ENCODE results near the gene DSEL.

DSEL gene

GRCh38 chr18:67516539-67517443 is at the start of gene DSEL:
DSEL (minus strand) TSS chr18:67516720; CDS start chr18:67514608, 2,112 bp downstream.
- peak; percentile 98 for DNase-seq

- no peak for DNase-seq
These were observed 36.9 kb upstream of the DSEL start for GRCh38 chr18:67553437-67553836.

- no peak for DNase-seq
These were observed 34.5 kb upstream of the DSEL start for GRCh38 chr18:67550872-67551520.

- no peak for DNase-seq
These were observed 33.4 kb upstream of the DSEL start for GRCh38 chr18:67549946-67550345.

GRCh38 chr18:67545681-67546080 is 29.2 kb upstream of the DSEL start:
- no peak for DNase-seq

- no peak for DNase-seq
These were observed 24.0 kb upstream of the DSEL start for GRCh38 chr18:67540559-67540958.

GRCh38 chr18:67531929-67532328 is 15.4 kb upstream of the DSEL start:
- DNase-seq = no peak

- DNase-seq = no peak
These were observed 9.0 kb upstream of the DSEL start for GRCh38 chr18:67525328-67526099.

- no peak for DNase-seq
These were observed 3.9 kb upstream of the DSEL start for GRCh38 chr18:67520351-67520921.

GRCh38 chr18:67519592-67519991 is 3.1 kb upstream of the DSEL start:
- no peak for DNase-seq

- DNase-seq = no peak
These were observed 2.0 kb upstream of the DSEL start for GRCh38 chr18:67518566-67518965.

- no peak for DNase-seq
These were observed 885 bp upstream of the DSEL start for GRCh38 chr18:67517444-67517765.

GRCh38 chr18:67515942-67516538 is 480 bp downstream of the DSEL start:
- DNase-seq = peak; percentile 56

GRCh38 chr18:67514901-67515540 is 1.5 kb downstream of the DSEL start:
- DNase-seq = no peak

- DNase-seq = no peak
These were observed 2.1 kb downstream of the DSEL start for GRCh38 chr18:67514465-67514864.

GRCh38 chr18:67513280-67513679 is 3.2 kb downstream of the DSEL start:
- no peak for DNase-seq

- DNase-seq = no peak
These were observed 4.7 kb downstream of the DSEL start for GRCh38 chr18:67511840-67512239.

GRCh38 chr18:67510831-67511230 is 5.7 kb downstream of the DSEL start:
- DNase-seq = no peak

GRCh38 chr18:67509741-67510391 is 6.7 kb downstream of the DSEL start:
- DNase-seq = no peak

- DNase-seq = no peak
These were observed 8.4 kb downstream of the DSEL start for GRCh38 chr18:67508146-67508545.

- DNase-seq = no peak
These were observed 11.8 kb downstream of the DSEL start for GRCh38 chr18:67504739-67505138.

All from stimulated activated CD4-positive, alpha-beta T cell treated with anti-CD3 and anti-CD28 coated beads, Interleukin-4, amount 100 ng/mL, for 24 hours (primary cell).